ENCODE results near the gene SAFB2. TPM values are rescaled to one million over a fixed set of nuclear protein-coding genes. Genes with fewer than 3 reads are reported as not detected.

SAFB2 gene
- total RNA-seq, 1 experiment from 2014 or later, result 86.9 TPM

DNA sequence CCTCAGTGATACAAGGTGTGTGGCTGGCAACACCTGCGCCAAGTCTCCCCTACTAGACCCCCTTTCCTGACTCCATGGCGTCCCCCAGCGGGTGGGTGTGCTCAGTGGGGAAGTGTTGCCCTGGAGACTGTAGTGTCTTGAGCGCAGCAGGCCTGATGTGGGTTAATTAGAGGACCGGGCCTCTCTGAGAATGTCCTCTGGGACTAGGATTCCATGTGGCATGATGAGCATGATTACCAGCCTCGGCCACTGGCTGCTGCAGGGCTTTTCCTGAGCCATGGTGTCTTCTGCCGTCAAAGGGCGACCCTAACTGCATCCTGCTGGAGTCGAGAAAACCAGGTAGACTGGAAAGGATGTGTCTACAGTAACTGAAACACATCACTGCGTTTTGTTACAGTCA is 29.7 kb upstream of the SAFB2 start:
- H3K4me1 ChIP-seq (ENCODE audit: control insufficient read depth in 1 of 2, insufficient read depth in 2 of 2, low read length in 2 of 2), result no peaks in the 10 kb centered on the region
- TF ChIP-seq POLR2AphosphoS5 (IDR thresholded peaks at IDR 0.05; ENCODE audit: low read depth, low read length), result no peak
- TF ChIP-seq, protein P1, sequence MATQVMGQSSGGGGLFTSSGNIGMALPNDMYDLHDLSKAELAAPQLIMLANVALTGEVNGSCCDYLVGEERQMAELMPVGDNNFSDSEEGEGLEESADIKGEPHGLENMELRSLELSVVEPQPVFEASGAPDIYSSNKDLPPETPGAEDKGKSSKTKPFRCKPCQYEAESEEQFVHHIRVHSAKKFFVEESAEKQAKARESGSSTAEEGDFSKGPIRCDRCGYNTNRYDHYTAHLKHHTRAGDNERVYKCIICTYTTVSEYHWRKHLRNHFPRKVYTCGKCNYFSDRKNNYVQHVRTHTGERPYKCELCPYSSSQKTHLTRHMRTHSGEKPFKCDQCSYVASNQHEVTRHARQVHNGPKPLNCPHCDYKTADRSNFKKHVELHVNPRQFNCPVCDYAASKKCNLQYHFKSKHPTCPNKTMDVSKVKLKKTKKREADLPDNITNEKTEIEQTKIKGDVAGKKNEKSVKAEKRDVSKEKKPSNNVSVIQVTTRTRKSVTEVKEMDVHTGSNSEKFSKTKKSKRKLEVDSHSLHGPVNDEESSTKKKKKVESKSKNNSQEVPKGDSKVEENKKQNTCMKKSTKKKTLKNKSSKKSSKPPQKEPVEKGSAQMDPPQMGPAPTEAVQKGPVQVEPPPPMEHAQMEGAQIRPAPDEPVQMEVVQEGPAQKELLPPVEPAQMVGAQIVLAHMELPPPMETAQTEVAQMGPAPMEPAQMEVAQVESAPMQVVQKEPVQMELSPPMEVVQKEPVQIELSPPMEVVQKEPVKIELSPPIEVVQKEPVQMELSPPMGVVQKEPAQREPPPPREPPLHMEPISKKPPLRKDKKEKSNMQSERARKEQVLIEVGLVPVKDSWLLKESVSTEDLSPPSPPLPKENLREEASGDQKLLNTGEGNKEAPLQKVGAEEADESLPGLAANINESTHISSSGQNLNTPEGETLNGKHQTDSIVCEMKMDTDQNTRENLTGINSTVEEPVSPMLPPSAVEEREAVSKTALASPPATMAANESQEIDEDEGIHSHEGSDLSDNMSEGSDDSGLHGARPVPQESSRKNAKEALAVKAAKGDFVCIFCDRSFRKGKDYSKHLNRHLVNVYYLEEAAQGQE (IDR thresholded peaks at IDR 0.05; ENCODE audit: low read depth), result no peak
- TF ChIP-seq CBX3 (IDR thresholded peaks at IDR 0.05; ENCODE audit: low read depth), result no peak
- TF ChIP-seq SRF (IDR thresholded peaks at IDR 0.05; ENCODE audit: low read depth), result no peak
- TF ChIP-seq TCF7L2 (IDR thresholded peaks at IDR 0.05; ENCODE audit: borderline replicate concordance, extremely low read depth, insufficient read depth, insufficient read length), result no peak
- no peak for TF ChIP-seq FOSL1 (IDR thresholded peaks at IDR 0.05; ENCODE audit: low read depth)
- no peak for TF ChIP-seq YY1 (IDR thresholded peaks at IDR 0.05; ENCODE audit: extremely low read depth, insufficient replicate concordance, low read depth, low read length)
- TF ChIP-seq ZNF274 (IDR thresholded peaks at IDR 0.05; ENCODE audit: low read depth, low read length), result no peak
- TF ChIP-seq, protein P2, sequence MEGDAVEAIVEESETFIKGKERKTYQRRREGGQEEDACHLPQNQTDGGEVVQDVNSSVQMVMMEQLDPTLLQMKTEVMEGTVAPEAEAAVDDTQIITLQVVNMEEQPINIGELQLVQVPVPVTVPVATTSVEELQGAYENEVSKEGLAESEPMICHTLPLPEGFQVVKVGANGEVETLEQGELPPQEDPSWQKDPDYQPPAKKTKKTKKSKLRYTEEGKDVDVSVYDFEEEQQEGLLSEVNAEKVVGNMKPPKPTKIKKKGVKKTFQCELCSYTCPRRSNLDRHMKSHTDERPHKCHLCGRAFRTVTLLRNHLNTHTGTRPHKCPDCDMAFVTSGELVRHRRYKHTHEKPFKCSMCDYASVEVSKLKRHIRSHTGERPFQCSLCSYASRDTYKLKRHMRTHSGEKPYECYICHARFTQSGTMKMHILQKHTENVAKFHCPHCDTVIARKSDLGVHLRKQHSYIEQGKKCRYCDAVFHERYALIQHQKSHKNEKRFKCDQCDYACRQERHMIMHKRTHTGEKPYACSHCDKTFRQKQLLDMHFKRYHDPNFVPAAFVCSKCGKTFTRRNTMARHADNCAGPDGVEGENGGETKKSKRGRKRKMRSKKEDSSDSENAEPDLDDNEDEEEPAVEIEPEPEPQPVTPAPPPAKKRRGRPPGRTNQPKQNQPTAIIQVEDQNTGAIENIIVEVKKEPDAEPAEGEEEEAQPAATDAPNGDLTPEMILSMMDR (IDR thresholded peaks at IDR 0.05 in 2 of 3, conservative IDR thresholded peaks at IDR 0.05 in 1 of 3; ENCODE audit: borderline replicate concordance in 1 of 3, insufficient read depth in 1 of 3, low read depth in 2 of 3, low read length in 2 of 3), result no peak
- no peak for TF ChIP-seq JUND (IDR thresholded peaks at IDR 0.05)
- no peak for TF ChIP-seq EGR1 (IDR thresholded peaks at IDR 0.05; ENCODE audit: low read depth)
- TF ChIP-seq ELF1 (IDR thresholded peaks at IDR 0.05; ENCODE audit: borderline replicate concordance, low read depth), result no peak
- TF ChIP-seq EZH2 (IDR thresholded peaks at IDR 0.05), result no peak
- TF ChIP-seq POLR2A (IDR thresholded peaks at IDR 0.05; ENCODE audit: borderline replicate concordance, extremely low read depth, insufficient read depth, insufficient read length), result no peak
- no peak for TF ChIP-seq ZFX (IDR thresholded peaks at IDR 0.05)
- no peak for TF ChIP-seq SIN3A (IDR thresholded peaks at IDR 0.05; ENCODE audit: low read depth)
- RAD21 ChIA-PET (ENCODE audit: low non-redundant PET in 1 of 2, low total read pairs in 2 of 2, uncharacterized antibody in 2 of 2, unreplicated experiment in 2 of 2), result no interaction called here
- POLR2A ChIA-PET, result no interaction called here
- ATAC-seq (no peak), DNase-seq (ENCODE audit: low read depth, low spot score) (no peak)
- no peak overlapping the region for H3K4me2 ChIP-seq (ENCODE audit: low read length)
- no peak overlapping the region for H2AFZ ChIP-seq (ENCODE audit: low read depth, low read length, poor library complexity, severe bottlenecking)
- no peaks in the 10 kb centered on the region for H3K27me3 ChIP-seq (ENCODE audit: insufficient read depth, low read length)
- no peak overlapping the region for H3K9ac ChIP-seq (ENCODE audit: low read length)
- 0 out of 2 replicates have a peak, but pooled peaks cover 3% of the 10 kb centered on the region for H4K20me1 ChIP-seq (ENCODE audit: insufficient read depth)
- no peak overlapping the region for H3K4me3 ChIP-seq (replicated peaks in 1 of 2; ENCODE audit: low read depth in 1 of 2, low read length in 2 of 2)
- H3K79me2 ChIP-seq (ENCODE audit: insufficient read depth, low read length), result peaks cover 70% of the 10 kb centered on the region
- H3K27ac ChIP-seq (ENCODE audit: low read depth, low read length), result no peak overlapping the region
- intact Hi-C loops (cut with micrococcal nuclease), result no loop called here
- no peaks in the 10 kb centered on the region for H3K9me2 ChIP-seq (ENCODE audit: insufficient read depth)
- peaks cover 66 to 78% of the 10 kb centered on the region in 2 experiments for H3K36me3 ChIP-seq (ENCODE audit: control insufficient read depth in 1 of 2, insufficient read depth in 2 of 2, low read length in 2 of 2)
- CTCF ChIA-PET, result no interaction called here
- BruUV-seq (replicated peaks), result no TSS peak
- no peaks in the 10 kb centered on the region for H3K9me3 ChIP-seq (ENCODE audit: control insufficient read depth in 1 of 2, insufficient read depth in 1 of 2, low read depth in 1 of 2, low read length in 2 of 2)
